Aorta (tissue), 5 donors: ENCODE results near the gene CFAP210. TPM values are rescaled to one million over a fixed set of nuclear protein-coding genes. Genes with fewer than 3 reads are reported as not detected.
"Not testable (repeated sequence)": the region's sequence is repeated elsewhere in the genome, so short reads cannot be mapped to it uniquely, and the experiment has no call there.

Experiments used
- ATAC-seq: fragments of 200-7000 bp; cut with Tn5 transposase; one replicate; pipeline ENCODE4 v1.9.1; 2022; ENCODE audit warnings: moderate library complexity; ENCODE audit not compliant: low FRiP score
- DNase-seq, 2 donors: peaks; one replicate each; pipeline ENCODE4 v3.0.0-alpha.2; 2020
- H3K27ac ChIP-seq, 2 donors: one replicate each; pipeline ENCODE4 v1.5.1; 2013; ENCODE audit warnings: low read length in 2 of 2, mild to moderate bottlenecking in 2 of 2, moderate library complexity in 2 of 2, control low read depth in 1 of 2, inconsistent platforms in 1 of 2, low read depth in 1 of 2
- H3K27me3 ChIP-seq, 2 donors: one replicate each; pipeline ENCODE4 v1.6.1; 2013; ENCODE audit warnings: control low read depth in 1 of 2, low read length in 1 of 2, mild to moderate bottlenecking in 1 of 2, moderate library complexity in 1 of 2; ENCODE audit not compliant: insufficient read depth in 2 of 2, control insufficient read depth in 1 of 2
- H3K36me3 ChIP-seq, 2 donors: one replicate each; pipeline ENCODE4 v1.6.1; 2013; ENCODE audit warnings: control low read depth in 1 of 2, low read length in 1 of 2, mild to moderate bottlenecking in 1 of 2; ENCODE audit not compliant: insufficient read depth in 2 of 2, control insufficient read depth in 1 of 2
- H3K4me1 ChIP-seq, 2 donors: one replicate each; pipeline ENCODE4 v1.6.1; 2013; ENCODE audit warnings: low read length in 2 of 2, control low read depth in 1 of 2, mild to moderate bottlenecking in 1 of 2, moderate library complexity in 1 of 2; ENCODE audit not compliant: insufficient read depth in 2 of 2, control insufficient read depth in 1 of 2
- H3K4me3 ChIP-seq, 2 donors: one replicate each; pipeline ENCODE4 v1.5.1; 2013; ENCODE audit warnings: low read length in 2 of 2, control low read depth in 1 of 2, mild to moderate bottlenecking in 1 of 2
- H3K9me3 ChIP-seq: one replicate; pipeline ENCODE4 v1.6.1; 2013; ENCODE audit warnings: mild to moderate bottlenecking, low read length; ENCODE audit not compliant: control insufficient read depth
- WGBS, 2 donors: extraction: QIAGEN DNeasy Blood & Tissue Kit; methylation state at CpG; one replicate each; pipeline ENCODE4 v1.1.7; 2013; 5-methylcytosine and 5-hydroxymethylcytosine counted together
- intact Hi-C, 2 donors: fragments of 100-400 bp; cut with DNase I; formaldehyde crosslinking; loops; one replicate each; pipeline versions ENCODE4 v1.14.2 to v1.15.0; 2022
- polyA plus RNA-seq, 2 donors: library from polyadenylated mRNA; stranded (reverse); fragments of 200-250 nt; gene quantifications; one replicate each; pipeline ENCODE4 v1.2.3, GENCODE V29; 2013
- total RNA-seq, 2 donors: library from RNA; stranded (reverse); fragmentation: NEBNext Ultra II Directional; extraction: Animal tissue kit (Norgen Biotek cat#: 25700); gene quantifications; one replicate each; pipeline ENCODE4 v1.2.1, GENCODE V29; 2021
- donor health status: healthy with polysubstance abuse.
- donor health status: Bipolar disorder and iron deficiency.
- donor health status: DM: no; HTN: no; CAD: no.
- donor health status: DM: no; HTN: no; CAD: no.
- donor health status: DM: yes; HTN: yes; CAD: no.

The CFAP210 gene
- total and polyA plus RNA-seq, 4 donors, result 0.05 to 0.58 TPM; not detected in 2

GRCh38 chr2:169641464-169641863 lies 52.7 kb downstream of the CFAP210 start:
- no peak overlapping the region for H3K4me3 ChIP-seq
- H3K36me3 ChIP-seq, result peaks cover 0 to 2% of the 10 kb centered on the region in 2 donors
- DNase-seq, result no peak
- H3K27me3 ChIP-seq, result no peaks in the 10 kb centered on the region
- intact Hi-C loops, result no loop called here
- 90 to 98% methylated on average over 2 of the region's 2 CpGs for WGBS, 2 donors
- no peak overlapping the region for H3K27ac ChIP-seq
- ATAC-seq, result no peak
- H3K4me1 ChIP-seq, result no peaks in the 10 kb centered on the region
- no peaks in the 10 kb centered on the region for H3K9me3 ChIP-seq

GRCh38 chr2:169640104-169640503 lies 54.1 kb downstream of the CFAP210 start:
- DNase-seq (no peak), ATAC-seq (no peak)
- Histone ChIP-seq H3K4me3 (no peak overlapping the region), H3K27ac (no peak overlapping the region), H3K4me1 (no peaks in the 10 kb centered on the region), H3K27me3 (no peaks in the 10 kb centered on the region), H3K36me3 (peaks cover 0 to 2% of the 10 kb centered on the region in 2 donors), H3K9me3 (no peaks in the 10 kb centered on the region)
- WGBS, 2 donors, result 95 to 97% methylated on average over 2 of the region's 2 CpGs
- intact Hi-C loops, result no loop called here

- 93 to 95% methylated on average over 3 of the region's 3 CpGs for WGBS, 2 donors
- peaks cover 0 to 2% of the 10 kb centered on the region in 2 donors for H3K36me3 ChIP-seq
- DNase-seq, result no peak
- H3K4me3 ChIP-seq, result no peak overlapping the region
- H3K27ac ChIP-seq, result no peak overlapping the region
- H3K9me3 ChIP-seq, result no peaks in the 10 kb centered on the region
- intact Hi-C loops, result no loop called here
- H3K4me1 ChIP-seq, result no peaks in the 10 kb centered on the region
- no peaks in the 10 kb centered on the region for H3K27me3 ChIP-seq
- no peak for ATAC-seq
These were observed 56.6 kb downstream of the CFAP210 start for GRCh38 chr2:169637620-169638019.

GRCh38 chr2:169636440-169637097 lies 57.6 kb downstream of the CFAP210 start:
- WGBS, 2 donors, result 97 to 98% methylated on average over 8 of the region's 8 CpGs
- H3K36me3 ChIP-seq, result peaks cover 0 to 2% of the 10 kb centered on the region in 2 donors
- no peak for ATAC-seq

GRCh38 chr2:169625781-169626180 lies 68.4 kb downstream of the CFAP210 start:
- Histone ChIP-seq H3K27me3 (no peaks in the 10 kb centered on the region), H3K4me3 (no peak overlapping the region), H3K9me3 (no peaks in the 10 kb centered on the region), H3K36me3 (peaks cover 0 to 6% of the 10 kb centered on the region in 2 donors), H3K4me1 (no peaks in the 10 kb centered on the region), H3K27ac (no peak overlapping the region)
- 84 to 91% methylated on average over 3 of the region's 3 CpGs for WGBS, 2 donors
- no peak for ATAC-seq
- intact Hi-C loops, result no loop called here
- DNase-seq, result no peak

More at GRCh38 chr2:169636440-169637097, 57.6 kb downstream of the CFAP210 start:
- Histone ChIP-seq H3K4me3 (no peak overlapping the region), H3K9me3 (no peaks in the 10 kb centered on the region), H3K27me3 (no peaks in the 10 kb centered on the region), H3K27ac (no peak overlapping the region), H3K4me1 (no peaks in the 10 kb centered on the region)
- DNase-seq, result no peak
- intact Hi-C loops, result no loop called here

GRCh38 chr2:169623235-169623634 lies 71.0 kb downstream of the CFAP210 start:
- ATAC-seq (no peak), DNase-seq (no peak)
- no peak overlapping the region for H3K27ac ChIP-seq
- H3K4me1 ChIP-seq, result no peaks in the 10 kb centered on the region
- WGBS, 2 donors, result 85 to 87% methylated on average over 4 of the region's 4 CpGs
- intact Hi-C loops, result no loop called here
- no peaks in the 10 kb centered on the region for H3K27me3 ChIP-seq
- no peak overlapping the region for H3K4me3 ChIP-seq
- H3K36me3 ChIP-seq, result peaks cover 0 to 4% of the 10 kb centered on the region in 2 donors
- H3K9me3 ChIP-seq, result no peaks in the 10 kb centered on the region

- Histone ChIP-seq H3K4me1 (no peaks in the 10 kb centered on the region), H3K27ac (no peak overlapping the region), H3K9me3 (no peaks in the 10 kb centered on the region), H3K4me3 (no peak overlapping the region), H3K36me3 (peaks cover 0 to 2% of the 10 kb centered on the region in 2 donors), H3K27me3 (no peaks in the 10 kb centered on the region)
- ATAC-seq (no peak), DNase-seq (no peak)
- intact Hi-C loops, result no loop called here
- WGBS, 2 donors, result 55 to 63% methylated on average over 1 of the region's 1 CpG
These were observed 73.7 kb downstream of the CFAP210 start for GRCh38 chr2:169620509-169620908.

- no peaks in the 10 kb centered on the region for H3K9me3 ChIP-seq
- H3K27me3 ChIP-seq, result no peaks in the 10 kb centered on the region
- ATAC-seq, result no peak
- intact Hi-C loops, result no loop called here
- no peaks in the 10 kb centered on the region for H3K4me1 ChIP-seq
- H3K27ac ChIP-seq, result no peak overlapping the region
- DNase-seq, result no peak
- peaks cover 0 to 2% of the 10 kb centered on the region in 2 donors for H3K36me3 ChIP-seq
- 46 to 50% methylated on average over 3 of the region's 3 CpGs for WGBS, 2 donors
- no peak overlapping the region for H3K4me3 ChIP-seq
These were observed 74.3 kb downstream of the CFAP210 start for GRCh38 chr2:169619946-169620345.

GRCh38 chr2:169615982-169616381 lies 78.2 kb downstream of the CFAP210 start:
- ATAC-seq, DNase-seq, H3K36me3 ChIP-seq, H3K4me3 ChIP-seq, H3K9me3 ChIP-seq, intact Hi-C loops, H3K4me1 ChIP-seq, H3K27me3 ChIP-seq, H3K27ac ChIP-seq: not testable (repeated sequence)
- WGBS, 2 donors, result 99 to 100% methylated on average over 1 of the region's 1 CpG
